CD4-positive, alpha-beta T cell treated with Interleukin-17A for 1 hour (primary cell): Measurements from ENCODE around the gene PFN3.

Experiments used
- DNase-seq: peaks from one replicate; pipeline ENCODE4 v3.0.0-alpha.2; 2020

PFN3 gene

DNA sequence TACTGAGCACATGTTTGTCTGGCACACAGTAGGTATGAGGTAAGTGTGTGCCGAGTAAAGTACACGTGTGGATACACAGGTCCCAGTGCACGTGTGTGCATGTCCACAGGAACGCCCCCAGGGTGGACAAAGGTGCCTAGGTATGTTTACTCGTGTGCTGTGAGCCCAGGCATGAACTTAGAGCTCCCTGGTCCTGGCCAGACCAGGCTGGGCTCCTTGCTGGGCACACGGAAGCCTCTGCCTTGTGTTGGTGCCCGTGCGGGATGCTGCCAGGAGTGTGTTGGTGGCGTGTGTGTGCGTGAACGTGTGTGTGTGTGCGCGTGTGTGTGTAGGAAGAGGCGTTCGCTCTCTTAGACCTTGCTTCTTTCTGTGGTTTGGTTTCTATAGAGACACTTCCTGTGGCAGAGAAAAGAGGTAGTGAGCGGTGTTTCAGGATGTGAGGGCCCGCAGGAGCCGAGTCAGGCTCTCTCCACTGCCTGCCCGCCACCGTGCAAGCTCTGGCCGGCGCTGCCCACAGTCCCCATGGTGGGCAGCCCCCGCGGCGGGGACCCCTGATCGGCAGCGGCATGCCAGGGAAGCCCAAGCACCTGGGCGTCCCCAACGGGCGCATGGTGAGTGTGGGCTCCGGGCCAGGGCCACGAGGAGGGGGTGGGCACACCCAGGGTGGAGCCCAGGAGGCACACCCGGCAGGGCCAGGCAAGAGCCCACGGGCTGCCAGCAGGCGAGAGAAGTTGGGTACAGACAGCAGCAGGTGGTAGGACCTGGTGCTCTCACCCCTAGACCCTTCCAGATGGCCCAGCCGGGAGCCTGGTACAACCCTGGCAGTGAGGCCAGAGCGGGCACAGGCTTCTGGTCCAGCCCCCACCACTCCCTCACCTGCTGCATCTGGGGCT lies 42.8 kb downstream of the PFN3 start, which contains the start of gene RGS14:
Gene RGS14, plus strand, starts transcription at position 466 of the 893 bp plus-strand sequence. Its CDS starts 101 bp downstream, at position 567.
- peak; percentile 90 for DNase-seq

DNA sequence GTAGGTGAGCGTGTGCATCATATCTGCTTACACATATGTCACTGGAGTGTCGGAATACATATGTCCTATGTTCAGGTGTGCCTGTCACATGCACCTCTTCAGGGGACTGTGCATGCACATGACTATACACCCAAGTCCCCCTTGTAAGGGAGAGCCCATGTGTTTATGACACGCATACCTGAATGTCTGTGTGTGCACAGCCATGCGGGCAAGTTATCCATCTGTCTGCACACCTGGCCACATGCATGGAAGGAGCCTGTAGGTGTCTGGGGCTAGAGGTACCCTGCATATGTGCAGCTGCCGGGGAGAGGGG lies 43.4 kb downstream of the PFN3 start:
- DNase-seq, result no peak

DNA sequence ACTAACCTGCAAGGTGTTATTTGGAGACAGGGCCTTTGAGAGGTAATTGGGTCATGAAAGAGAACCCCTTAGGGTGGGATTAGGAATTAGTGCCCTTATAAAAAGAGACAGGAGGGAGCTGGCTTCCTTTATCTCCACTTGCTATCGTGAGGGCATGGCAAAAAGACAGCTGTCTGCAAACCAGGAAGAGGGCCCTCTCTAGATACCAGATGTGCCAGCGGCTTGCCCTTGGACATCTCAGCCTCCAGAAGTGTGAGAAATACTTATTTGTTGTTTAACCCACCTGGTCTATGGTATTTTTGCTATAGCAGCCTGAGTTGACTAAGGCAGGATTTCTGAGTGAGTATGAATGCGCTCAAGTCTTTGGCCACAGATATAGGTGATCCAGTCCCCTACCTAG lies 43.7 kb downstream of the PFN3 start:
- no peak for DNase-seq

DNA sequence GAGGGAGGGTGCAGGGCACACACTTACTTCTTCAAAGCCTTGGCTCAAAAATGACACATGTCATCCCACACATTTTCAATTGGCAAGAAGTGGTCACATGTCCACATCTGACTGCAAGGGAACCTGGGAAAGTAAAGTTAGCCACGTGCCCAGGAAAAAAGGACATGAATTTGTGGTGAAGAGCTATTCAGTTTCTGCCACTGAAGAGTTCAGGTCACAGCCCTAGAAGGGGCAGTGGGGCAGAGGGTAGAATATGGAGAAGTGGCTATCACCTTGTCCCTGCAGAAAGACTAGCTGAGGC lies 44.6 kb downstream of the PFN3 start:
- DNase-seq, result no peak

DNA sequence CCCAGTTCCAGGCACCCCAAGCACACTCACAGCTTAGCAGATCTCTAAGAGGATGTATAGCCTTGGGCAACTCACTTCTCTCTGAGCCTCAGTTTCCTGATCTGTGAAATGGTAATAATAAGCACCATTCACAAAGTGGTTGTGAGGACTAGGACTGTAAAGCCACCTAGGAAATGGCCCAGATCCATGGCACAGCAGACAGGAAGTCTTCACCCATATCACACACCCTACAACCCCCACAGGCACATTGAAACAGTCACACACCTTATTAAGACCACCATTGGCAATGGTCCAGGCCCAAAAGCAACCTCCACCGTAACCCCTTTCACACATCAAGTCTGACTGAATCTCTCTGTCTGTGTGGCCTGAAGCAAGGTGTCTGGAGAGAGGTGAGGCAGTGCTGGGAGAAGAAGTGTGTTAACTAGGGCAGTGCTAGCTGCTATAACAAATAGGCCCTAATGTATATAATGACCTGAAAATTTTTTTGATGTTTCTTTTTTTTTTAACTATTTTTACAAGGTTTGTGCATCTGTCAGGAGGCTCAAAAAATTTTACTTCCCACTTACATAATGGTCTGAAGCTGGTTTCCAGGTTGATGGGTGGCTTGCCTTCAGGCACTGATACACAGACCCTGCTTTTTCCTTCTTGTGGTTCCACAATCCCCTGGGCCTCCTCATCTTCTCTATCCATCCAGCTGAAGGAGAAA lies 45.1 kb downstream of the PFN3 start:
- no peak for DNase-seq

DNA sequence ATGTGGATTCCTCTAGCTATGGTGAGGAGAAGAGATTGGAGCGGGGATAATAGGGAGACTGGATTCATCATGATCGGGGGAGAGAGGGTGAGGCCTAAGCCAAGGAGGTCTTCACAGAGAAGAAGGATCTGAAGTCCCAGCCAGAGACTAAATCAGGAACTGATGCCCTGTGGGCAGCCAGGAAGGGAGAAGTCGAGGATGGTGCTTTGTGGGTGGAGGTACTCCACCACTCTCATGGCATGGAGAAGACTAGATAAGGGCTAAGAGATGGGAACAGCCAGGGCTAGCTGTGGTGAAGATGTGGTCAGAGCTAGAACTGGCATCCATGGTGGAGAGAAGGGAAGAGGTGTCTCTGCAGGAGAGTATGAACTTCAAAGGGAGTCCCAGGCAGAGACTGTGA lies 45.8 kb downstream of the PFN3 start:
- DNase-seq, result no peak

DNA sequence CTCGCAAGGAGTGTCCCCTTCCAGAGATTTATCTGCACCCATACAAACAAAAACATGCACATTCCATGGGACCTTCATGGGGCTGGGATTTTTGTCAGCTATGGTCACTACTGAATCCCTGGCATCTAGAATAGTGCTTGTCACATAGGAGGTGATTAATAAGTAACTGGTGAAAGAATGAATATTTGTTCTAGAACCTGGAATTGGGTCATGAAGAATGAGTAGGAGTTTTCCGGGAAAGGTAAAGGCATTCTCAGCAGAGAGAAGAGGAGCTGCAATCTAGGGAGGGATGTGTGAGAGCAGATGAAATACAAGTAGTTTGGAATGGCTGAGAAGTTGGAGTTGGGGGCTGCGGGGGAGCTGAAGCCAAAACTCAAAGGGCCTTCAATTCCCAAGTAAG lies 46.2 kb downstream of the PFN3 start:
- no peak for DNase-seq

DNA sequence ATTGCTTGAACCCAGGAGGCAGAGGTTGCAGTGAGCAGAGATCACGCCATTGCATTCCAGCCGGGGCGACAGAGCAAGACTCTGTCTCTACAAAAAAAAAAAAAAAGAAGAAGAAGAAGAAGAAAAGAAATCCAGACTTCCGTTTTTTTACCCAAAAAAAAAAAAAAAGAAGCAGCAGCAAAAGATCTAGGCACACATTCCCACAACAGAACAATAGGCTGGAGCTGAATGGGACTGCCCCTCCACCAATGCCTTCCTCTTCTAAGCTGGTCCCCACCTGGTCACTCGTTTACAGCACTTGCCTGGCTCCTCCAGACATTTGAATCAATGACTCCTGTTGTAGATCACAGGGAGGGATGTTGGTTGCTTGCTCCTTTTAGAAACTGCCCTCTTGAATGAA lies 47.4 kb downstream of the PFN3 start:
- no peak for DNase-seq

DNA sequence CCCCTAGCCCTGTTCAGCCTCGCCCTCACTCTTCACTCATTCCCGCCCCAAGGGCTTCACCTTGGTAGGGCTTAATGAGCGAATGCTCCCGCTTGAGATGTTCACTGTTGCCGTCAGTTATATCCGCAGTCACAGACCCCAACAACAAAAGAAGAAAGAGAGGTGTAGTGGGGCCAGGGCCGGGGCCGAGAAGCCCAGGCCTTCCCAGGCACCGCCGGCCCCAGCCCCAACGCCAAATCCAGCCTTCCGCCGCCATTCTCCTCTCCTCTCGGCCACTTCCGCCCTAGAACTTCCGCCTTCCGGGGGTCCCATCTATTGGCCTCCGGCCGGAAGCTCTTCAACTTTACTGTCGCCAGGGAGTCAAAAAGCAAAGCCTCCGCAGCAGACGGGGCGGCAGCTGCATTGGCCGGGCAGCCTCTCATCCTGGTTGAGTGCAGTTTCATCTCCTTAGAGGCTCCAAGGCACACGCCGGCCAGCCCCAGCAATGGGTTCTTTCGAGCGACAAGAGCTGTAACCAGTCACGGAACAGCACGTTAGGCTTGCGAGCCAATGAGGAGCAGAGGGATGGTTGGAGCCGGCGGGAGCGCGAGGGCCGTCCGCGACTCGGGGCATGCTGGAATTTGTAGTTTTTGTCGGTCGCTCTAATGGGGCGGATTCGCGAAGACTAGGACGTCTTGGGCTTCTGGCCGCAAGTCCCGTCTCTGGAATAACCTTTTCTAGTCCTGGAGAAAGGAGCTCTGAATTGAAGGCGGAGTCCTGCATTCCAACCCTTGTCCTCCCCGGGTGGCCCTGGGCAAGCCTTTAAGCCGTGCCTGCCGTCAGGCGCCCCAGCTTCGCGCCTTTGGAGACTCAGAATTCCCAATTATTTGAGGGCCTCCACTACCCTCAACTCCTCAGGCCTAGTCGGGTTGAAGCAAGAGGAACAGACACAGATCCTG lies 48.8 kb downstream of the PFN3 start, which contains the start of gene LMAN2:
Gene LMAN2, minus strand, starts transcription at position 277 of the 938 bp plus-strand sequence. Its CDS starts 21 bp downstream, at position 256.
- DNase-seq, result peak; percentile 95

DNA sequence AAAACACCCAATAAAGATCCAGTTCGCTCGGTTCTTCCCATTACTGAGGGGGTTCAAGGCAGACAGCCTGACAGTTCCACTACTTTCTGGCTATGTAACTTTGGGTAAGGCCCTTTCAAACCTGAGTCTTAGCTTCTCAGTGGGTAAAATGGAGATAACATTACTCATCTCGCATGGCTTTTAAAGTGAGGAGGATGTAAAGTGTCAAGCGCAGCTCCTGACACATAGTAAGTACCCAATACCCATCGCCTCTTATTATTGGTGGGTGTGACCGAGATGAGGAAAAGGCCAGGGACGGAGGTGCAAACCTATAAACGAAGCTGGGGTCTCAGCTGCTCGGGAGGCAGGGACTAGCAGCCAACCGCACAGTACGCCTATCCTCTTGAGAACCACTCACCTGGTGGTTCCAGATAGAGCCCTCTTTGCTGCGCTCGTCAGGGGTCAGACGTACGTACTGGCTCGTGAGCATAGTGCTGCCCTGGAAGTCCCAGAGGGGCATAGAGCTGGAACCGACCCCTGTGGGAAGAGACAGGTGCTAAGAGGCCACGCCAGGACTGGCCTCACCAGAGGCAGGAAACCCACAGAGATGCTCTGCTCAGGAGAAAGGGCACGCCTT lies 49.6 kb downstream of the PFN3 start:
- DNase-seq, result no peak
